T-helper 2 cell treated with Interferon-gamma antibody and Interleukin-4, amounts not matched to agents 5 μg/mL and 100 μg/mL, for 36 hours (primary cell): ENCODE results near the gene CX3CL1.
"Not testable (repeated sequence)": the region's sequence is repeated elsewhere in the genome, so short reads cannot be mapped to it uniquely, and the experiment has no call there.

Source experiments
- DNase-seq: peaks from one replicate; pipeline ENCODE4 v3.0.0; 2021; ENCODE audit warnings: low spot score
- H3K27ac Mint-ChIP-seq: one replicate; pipeline ENCODE4 v1.8.0; 2021; ENCODE audit warnings: mild to moderate bottlenecking, mixed read lengths
- H3K27me3 Mint-ChIP-seq: one replicate; pipeline ENCODE4 v1.8.0; 2021; ENCODE audit warnings: low read depth, mixed read lengths
- H3K36me3 Mint-ChIP-seq: one replicate; pipeline ENCODE4 v1.8.0; 2021; ENCODE audit warnings: low read depth, mixed read lengths
- H3K4me1 Mint-ChIP-seq: one replicate; pipeline ENCODE4 v1.8.0; 2021; ENCODE audit warnings: low read depth, mixed read lengths
- H3K4me3 Mint-ChIP-seq: one replicate; pipeline ENCODE4 v1.8.0; 2022; ENCODE audit warnings: mild to moderate bottlenecking, moderate library complexity, mixed read lengths
- H3K9me3 Mint-ChIP-seq: one replicate; pipeline ENCODE4 v1.8.0; 2021; ENCODE audit warnings: mixed read lengths

Gene CX3CL1

GRCh38 chr16:57366544-57367040 lies 5.7 kb upstream of the CX3CL1 start:
- DNase-seq: no peak
- Mint-ChIP-seq H3K4me3 (no peak overlapping the region), H3K27me3 (peaks cover 12% of the 10 kb centered on the region), H3K27ac (no peak overlapping the region), H3K4me1 (no peaks in the 10 kb centered on the region), H3K36me3 (no peaks in the 10 kb centered on the region), H3K9me3 (no peaks in the 10 kb centered on the region)

DNA sequence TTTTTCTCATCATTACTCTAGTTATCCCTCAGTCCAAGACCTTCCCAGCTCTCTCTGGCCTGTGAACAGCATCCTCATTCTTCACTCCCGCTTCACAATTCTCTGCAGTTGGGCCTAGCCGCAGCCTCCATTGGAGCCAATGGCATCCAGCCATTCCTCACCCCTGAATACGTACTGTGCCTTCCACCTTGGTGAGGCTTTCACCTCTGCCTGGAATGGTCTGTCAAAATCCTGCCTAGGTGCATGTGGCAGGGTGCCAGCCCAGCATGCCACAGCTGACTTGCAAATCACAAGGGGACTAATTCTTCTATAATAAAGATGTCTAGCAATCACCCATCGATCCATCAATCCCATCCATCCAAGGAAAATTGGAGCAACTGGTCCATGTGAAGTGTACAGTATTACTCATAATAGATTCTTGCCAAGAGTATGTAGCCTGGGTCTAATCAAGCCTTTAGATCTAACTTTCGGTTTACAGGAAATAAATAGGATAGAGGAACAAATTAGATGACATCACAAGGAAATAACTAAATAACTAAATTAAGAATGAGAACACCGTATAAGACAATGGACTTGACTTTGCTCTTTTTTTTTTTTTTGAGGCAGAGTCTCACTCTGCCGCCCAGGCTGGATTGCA lies 5.1 kb upstream of the CX3CL1 start:
- no peak for DNase-seq
- H3K9me3 Mint-ChIP-seq: no peaks in the 10 kb centered on the region
- H3K4me1 Mint-ChIP-seq: no peaks in the 10 kb centered on the region
- H3K27ac Mint-ChIP-seq: no peak overlapping the region
- peaks cover 12% of the 10 kb centered on the region for H3K27me3 Mint-ChIP-seq
- H3K36me3 Mint-ChIP-seq: no peaks in the 10 kb centered on the region
- no peak overlapping the region for H3K4me3 Mint-ChIP-seq

GRCh38 chr16:57371494-57372371 lies 557 bp upstream of the CX3CL1 start:
- no peaks in the 10 kb centered on the region for H3K36me3 Mint-ChIP-seq
- no peak overlapping the region for H3K4me3 Mint-ChIP-seq
- no peaks in the 10 kb centered on the region for H3K9me3 Mint-ChIP-seq
- H3K27ac Mint-ChIP-seq: no peak overlapping the region
- DNase-seq: no peak
- H3K4me1 Mint-ChIP-seq: no peaks in the 10 kb centered on the region
- H3K27me3 Mint-ChIP-seq: peaks cover 7% of the 10 kb centered on the region

DNA sequence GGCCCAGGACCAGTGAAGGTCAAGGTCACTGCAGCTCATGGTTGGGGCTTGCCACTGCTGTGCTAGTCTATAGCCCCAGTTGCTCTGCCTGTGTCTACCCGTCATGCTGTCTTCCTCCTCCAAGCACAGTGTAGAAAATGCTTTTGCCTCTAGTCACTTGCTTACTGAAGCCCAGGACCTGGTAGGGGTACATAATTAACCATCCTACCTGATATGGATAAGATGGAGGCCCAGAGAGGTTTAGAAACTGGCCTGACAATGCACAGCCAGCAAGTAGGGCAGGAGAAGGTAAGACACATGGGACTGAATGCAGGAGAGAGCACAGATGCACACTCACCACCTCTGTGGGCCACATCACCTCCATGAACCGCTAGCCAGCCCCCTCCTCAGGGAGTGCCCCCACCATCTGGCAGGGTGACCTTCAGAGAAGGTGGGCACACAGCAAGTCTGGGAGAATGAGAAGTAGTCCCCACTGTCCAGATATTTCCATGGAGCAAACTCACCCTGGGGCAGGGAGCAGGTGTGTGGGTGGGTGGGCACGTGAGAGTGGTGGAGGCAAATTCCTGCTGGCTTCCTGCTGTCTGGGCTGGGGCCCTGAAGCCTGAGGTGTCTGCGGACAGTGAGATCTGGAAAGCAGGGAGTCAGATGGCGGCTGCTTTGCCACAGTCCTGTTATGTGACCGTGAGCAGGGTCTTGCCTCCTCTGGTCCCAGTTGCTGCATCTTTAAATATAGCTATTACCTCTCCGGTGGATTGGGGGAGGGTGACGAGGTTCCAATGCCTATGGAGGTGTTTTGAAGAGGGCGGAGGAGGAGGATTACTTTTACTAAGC lies 1.0 kb downstream of the CX3CL1 start:
- Mint-ChIP-seq H3K4me1 (peaks cover 7% of the 10 kb centered on the region), H3K4me3 (no peak overlapping the region), H3K27ac (no peak overlapping the region), H3K36me3 (no peaks in the 10 kb centered on the region), H3K27me3 (no peaks in the 10 kb centered on the region), H3K9me3 (no peaks in the 10 kb centered on the region)
- DNase-seq: no peak

DNA sequence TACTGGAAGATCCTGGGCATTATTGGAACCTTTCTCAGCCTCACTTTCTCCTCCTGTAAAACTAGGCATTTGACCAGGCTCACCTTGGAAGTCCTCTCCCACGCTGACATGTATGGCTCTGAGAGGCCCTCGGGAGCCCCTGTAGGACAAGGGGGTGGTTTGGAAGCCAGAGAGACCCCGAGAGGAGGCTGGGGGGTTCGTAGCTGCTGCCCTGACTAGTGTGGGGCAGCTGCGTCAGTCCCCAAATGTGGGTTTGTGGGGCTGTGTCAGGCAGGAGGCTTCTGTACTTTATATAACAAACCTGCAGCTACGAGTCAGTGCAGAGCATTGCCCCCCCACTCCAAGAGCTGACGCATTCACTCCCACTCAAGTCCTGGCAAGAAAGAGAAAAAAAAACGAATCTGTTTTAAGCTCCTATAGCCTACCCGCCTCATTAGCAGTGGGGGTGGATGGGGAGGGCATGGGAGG lies 1.8 kb downstream of the CX3CL1 start:
- no peak for DNase-seq
- Mint-ChIP-seq H3K27ac (no peak overlapping the region), H3K27me3 (no peaks in the 10 kb centered on the region), H3K9me3 (no peaks in the 10 kb centered on the region), H3K4me3 (no peak overlapping the region), H3K36me3 (no peaks in the 10 kb centered on the region), H3K4me1 (peaks cover 7% of the 10 kb centered on the region)

GRCh38 chr16:57374925-57375465 lies 2.7 kb downstream of the CX3CL1 start:
- H3K27me3 Mint-ChIP-seq, DNase-seq, H3K27ac Mint-ChIP-seq, H3K4me1 Mint-ChIP-seq, H3K4me3 Mint-ChIP-seq, H3K9me3 Mint-ChIP-seq, H3K36me3 Mint-ChIP-seq: not testable (repeated sequence)

DNA sequence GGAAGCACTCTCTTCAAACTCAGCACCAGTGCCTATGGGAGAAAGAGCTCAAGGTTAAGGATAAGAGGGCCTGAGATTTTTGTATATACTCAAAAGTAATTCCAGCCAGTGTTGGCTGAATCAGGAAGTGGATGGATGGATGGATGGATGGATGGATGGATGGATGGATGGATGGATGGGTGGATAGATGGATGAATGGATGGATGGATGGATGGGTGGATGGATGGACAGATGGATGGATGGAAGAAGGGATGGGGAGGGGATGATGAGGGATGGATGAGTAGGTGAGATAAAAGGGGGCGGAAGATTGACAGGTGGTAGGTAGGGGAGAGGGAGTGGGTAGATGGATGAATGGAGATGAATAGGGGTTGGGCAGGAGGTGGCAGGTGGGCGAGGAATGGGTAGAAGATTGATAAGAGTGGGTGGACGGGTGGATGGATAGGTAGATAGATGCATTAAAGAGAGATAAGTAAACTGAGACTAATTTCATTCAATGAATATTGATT lies 4.1 kb downstream of the CX3CL1 start:
- H3K9me3 Mint-ChIP-seq: no peaks in the 10 kb centered on the region

DNA sequence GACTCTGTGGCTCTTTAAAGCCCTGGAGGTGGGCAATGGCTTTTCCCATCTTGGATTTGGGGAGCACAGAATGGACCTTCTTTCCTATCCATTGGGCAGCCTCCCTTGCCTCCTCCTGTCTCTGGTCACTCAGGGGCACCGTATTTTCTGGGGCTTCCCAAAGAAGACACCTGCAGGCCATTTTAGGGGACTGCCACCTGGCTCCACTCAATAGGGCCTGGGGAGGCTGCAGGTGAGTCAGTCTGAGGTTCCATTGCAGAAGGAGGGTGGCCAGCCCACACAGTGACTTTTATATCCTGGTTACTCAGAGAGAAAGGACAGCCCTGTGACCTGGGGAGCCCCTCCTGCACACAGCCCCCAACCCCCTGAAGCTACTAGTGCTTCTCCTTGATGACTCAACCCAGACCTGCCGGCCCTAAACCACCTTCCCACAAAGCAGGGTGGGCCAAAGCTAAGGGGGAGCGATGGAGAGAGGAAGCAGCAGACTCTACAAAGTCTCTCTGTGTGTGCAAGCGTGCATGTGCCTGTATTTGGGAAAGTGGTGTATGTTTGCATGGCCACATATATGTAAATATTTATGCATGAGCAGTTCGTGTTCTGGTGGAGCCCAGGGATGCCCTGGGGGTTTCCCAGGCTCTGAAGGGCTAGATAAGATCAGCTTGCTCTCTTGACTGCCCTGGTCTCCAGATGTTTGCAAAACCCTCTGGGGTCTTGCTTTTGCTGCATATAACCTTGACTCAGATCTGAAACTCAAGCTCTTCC lies 5.0 kb downstream of the CX3CL1 start:
- peak; percentile 64 for DNase-seq
- H3K27ac Mint-ChIP-seq: no peak overlapping the region
- H3K4me3 Mint-ChIP-seq: no peak overlapping the region

More for the DNA sequence above, 4.1 kb downstream of the CX3CL1 start:
- Mint-ChIP-seq H3K27ac (no peak overlapping the region), H3K27me3 (no peaks in the 10 kb centered on the region), H3K4me1 (peaks cover 7% of the 10 kb centered on the region), H3K4me3 (no peak overlapping the region), H3K36me3 (no peaks in the 10 kb centered on the region)
- no peak for DNase-seq

DNA sequence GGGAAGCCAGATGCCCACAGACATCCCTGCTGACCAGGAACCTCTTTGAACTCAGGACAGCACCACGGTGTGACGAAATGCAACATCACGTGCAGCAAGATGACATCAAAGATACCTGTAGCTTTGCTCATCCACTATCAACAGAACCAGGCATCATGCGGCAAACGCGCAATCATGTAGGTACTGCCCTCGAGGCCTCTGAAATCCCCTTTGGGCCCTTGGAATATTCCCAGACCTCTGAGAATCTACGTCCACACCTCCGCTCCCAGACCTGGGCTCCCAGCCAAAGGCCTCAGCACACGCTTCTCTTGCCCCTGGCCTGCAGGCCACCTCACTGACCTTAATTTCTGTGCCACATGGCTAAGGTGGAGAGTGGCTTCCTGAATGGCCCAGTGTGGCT lies 7.3 kb downstream of the CX3CL1 start:
- Mint-ChIP-seq H3K4me1 (peaks cover 7% of the 10 kb centered on the region), H3K36me3 (no peaks in the 10 kb centered on the region), H3K9me3 (no peaks in the 10 kb centered on the region), H3K27ac (no peak overlapping the region), H3K27me3 (no peaks in the 10 kb centered on the region), H3K4me3 (no peak overlapping the region)
- no peak for DNase-seq

More for the DNA sequence above, 5.0 kb downstream of the CX3CL1 start:
- Mint-ChIP-seq H3K9me3 (no peaks in the 10 kb centered on the region), H3K27me3 (no peaks in the 10 kb centered on the region), H3K36me3 (no peaks in the 10 kb centered on the region), H3K4me1 (peaks cover 7% of the 10 kb centered on the region)

DNA sequence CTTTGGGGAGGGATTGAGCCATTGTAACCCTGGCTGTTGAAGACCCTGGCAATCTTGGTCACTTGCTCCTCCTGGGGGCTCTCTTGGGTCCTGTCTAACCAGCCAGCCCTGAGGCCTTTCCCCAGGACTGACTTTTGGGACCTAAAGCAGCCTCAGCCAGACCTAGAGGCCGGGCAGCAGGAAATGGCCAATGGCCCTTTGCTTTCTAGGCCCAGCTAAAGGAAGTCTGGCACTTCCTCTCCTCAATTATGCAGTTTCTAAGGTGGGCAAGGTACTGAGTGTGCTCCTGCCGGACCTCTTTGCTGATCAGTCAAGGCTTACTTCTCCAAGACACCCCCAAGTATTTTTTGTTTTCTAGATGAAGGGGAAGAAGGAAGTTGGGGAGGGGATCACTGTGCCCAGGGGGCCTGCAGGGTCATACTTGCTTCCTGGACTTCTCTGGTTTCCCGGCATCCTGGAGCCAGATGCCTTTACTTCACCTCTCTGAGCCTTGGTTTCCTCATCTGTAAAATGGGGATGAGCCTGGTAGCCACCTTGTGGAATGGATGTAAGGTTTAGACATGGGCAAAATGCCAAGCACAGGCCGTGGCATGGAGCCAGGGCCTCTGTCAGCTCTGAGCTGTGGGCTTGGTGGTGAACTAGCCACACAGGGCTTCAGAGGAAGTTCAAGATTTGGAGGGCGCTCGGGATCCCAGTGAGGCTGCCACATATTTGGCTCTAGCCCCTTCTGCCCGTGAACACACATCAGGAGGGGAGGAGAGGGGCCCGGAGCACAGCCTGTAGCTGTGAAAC lies 8.6 kb downstream of the CX3CL1 start:
- Mint-ChIP-seq H3K9me3 (no peaks in the 10 kb centered on the region), H3K27me3 (no peaks in the 10 kb centered on the region), H3K36me3 (no peaks in the 10 kb centered on the region), H3K4me1 (peaks cover 7% of the 10 kb centered on the region), H3K27ac (no peak overlapping the region), H3K4me3 (no peak overlapping the region)
- no peak for DNase-seq

GRCh38 chr16:57381791-57382534 lies 9.7 kb downstream of the CX3CL1 start:
- Mint-ChIP-seq H3K9me3 (no peaks in the 10 kb centered on the region), H3K4me1 (peaks cover 7% of the 10 kb centered on the region), H3K4me3 (no peak overlapping the region), H3K36me3 (no peaks in the 10 kb centered on the region), H3K27ac (no peak overlapping the region), H3K27me3 (no peaks in the 10 kb centered on the region)
- DNase-seq: no peak
